AG09309 (cell line): ENCODE data around the gene PCDH9.

Source experiments
- DNase-seq: peaks from one replicate; pipeline ENCODE4 v3.0.0-alpha.2; 2010; ENCODE audit warnings: low read depth
- H3K4me3 ChIP-seq: 2 replicates; pipeline ENCODE4 v1.5.1; 2011; ENCODE audit warnings: mild to moderate bottlenecking, low read depth, low read length, moderate library complexity; ENCODE audit not compliant: control insufficient read depth
- TF ChIP-seq, protein P1 (sequence below): IDR thresholded peaks from 2 replicates; pipeline ENCODE4 v1.5.1; 2011; ENCODE audit warnings: mild to moderate bottlenecking, low read depth, low read length, inconsistent platforms; ENCODE audit not compliant: insufficient read depth, control insufficient read depth; ENCODE audit errors: missing control alignments

Gene PCDH9

DNA sequence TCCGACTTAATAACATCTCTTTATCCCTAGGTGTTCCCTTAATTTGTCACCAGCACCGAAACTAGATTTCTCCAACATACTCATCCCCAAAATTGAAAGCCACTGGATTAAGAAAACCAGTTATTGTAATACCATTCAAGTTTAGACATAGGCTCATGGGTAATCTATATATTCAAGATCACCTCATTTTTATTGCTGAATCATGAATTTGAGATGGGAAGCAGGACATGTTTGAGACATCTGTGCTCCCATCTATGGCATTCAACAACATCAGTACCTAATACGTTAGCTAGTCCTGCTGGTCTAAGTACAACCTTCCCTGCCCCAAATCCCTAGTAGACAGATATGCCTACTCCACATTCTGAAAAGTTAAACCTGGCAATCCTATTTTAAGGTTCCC, 820.6 kb downstream of the PCDH9 start:
- DNase-seq: no peak
- TF ChIP-seq, protein P1, sequence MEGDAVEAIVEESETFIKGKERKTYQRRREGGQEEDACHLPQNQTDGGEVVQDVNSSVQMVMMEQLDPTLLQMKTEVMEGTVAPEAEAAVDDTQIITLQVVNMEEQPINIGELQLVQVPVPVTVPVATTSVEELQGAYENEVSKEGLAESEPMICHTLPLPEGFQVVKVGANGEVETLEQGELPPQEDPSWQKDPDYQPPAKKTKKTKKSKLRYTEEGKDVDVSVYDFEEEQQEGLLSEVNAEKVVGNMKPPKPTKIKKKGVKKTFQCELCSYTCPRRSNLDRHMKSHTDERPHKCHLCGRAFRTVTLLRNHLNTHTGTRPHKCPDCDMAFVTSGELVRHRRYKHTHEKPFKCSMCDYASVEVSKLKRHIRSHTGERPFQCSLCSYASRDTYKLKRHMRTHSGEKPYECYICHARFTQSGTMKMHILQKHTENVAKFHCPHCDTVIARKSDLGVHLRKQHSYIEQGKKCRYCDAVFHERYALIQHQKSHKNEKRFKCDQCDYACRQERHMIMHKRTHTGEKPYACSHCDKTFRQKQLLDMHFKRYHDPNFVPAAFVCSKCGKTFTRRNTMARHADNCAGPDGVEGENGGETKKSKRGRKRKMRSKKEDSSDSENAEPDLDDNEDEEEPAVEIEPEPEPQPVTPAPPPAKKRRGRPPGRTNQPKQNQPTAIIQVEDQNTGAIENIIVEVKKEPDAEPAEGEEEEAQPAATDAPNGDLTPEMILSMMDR: no peak

DNA sequence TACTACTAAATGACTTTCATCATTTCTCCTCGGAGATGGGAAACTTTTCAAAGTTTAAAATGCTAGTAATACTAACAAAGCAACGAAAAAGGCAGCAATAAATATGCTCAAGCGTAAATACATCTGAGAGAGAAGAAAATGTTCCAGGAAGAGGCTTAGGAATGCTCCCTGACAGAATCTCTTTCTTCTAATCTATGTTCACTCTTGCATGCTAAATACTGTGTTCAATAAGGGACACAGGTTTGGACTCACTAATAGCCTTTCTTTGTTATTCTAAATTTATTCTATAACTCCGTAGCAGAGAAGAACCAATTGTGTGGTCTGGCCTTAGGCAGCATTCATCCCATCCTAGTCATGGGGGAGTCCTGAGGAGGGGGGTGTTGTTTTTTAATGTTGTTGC, 823.0 kb downstream of the PCDH9 start:
- no peak for DNase-seq
- H3K4me3 ChIP-seq: no peak overlapping the region
- TF ChIP-seq, protein P1: no peak

More for the DNA sequence above, 820.6 kb downstream of the PCDH9 start:
- no peak overlapping the region for H3K4me3 ChIP-seq

DNA sequence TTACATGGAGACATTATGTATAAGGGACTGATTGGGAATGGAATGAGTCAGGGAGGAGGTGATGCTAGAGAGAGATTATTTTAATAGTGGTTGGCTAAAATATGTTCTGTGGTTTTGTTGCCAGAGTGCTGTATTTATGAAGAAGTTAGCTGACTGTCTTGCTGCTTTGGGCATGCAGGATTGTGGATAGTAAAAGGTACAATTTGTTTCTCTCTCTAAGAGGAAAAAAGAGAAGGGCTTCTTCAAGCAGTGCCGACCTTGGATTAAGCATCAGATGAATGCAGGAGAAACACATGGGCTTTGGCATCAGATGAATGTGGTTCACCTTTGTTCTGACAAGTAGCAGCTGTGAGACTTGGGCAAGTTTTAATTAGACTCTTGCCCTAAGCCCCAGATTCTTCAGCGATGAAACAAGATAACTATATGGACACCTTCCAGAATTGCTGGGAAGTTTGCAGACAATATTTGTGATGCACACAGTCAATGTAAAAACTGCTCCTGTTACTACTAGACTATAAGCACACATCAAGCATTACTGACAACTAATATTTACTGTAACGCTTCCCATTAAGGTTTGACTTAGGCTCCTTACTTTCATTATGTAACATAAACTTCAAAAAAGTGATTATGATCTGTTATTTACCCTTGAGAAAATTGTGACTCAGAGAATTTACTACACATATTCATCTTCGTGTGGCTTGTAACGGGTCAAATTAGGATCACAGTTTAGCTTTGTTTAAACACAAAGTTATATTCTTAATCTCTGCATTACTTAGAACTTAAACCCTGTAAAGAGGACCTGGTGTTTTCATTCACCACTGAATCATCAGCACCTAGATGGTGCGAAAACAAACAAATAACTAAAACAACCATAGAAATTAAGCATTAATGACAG, 824.0 kb downstream of the PCDH9 start:
- peak; percentile 35 for DNase-seq
- no peak overlapping the region for H3K4me3 ChIP-seq
- TF ChIP-seq, protein P1: no peak

DNA sequence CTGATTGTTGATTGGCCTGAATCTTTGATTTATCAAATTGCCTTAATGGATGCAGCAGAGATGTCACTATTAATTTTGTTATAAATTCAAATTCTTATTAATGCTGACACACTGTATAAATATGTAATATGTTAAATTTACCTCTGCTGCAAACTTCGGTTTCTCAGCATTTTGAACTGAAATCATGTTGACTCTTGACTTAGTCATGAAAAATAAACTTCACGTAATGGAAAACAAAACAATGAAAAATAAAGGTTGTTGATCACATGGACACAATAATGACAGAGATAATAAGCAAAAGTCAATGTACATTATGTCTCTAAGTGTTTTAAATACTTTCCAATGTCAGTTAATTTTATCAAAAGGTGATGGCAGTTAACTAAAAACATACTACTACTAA, 827.6 kb downstream of the PCDH9 start:
- H3K4me3 ChIP-seq: no peak overlapping the region
- TF ChIP-seq, protein P1: no peak
- DNase-seq: no peak

DNA sequence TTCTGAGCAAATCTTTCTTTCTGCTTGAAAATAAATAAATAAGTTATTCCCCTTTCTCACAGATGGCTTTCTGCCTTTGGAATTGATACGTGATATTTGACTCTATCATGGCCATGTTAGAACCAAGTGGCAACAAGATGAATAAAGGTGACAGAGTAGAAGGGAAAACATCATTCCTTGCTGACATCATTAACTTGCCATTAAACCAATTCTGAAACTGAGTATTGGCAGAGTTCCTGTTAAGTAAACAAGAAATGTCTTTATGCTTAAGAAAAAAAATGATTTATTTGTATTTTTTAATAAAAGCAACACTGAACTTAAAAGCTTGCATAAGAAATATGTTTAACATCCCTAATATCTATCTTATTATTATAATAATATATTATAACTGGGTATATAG, 828.1 kb downstream of the PCDH9 start:
- TF ChIP-seq, protein P1: no peak
- H3K4me3 ChIP-seq: no peak overlapping the region
- no peak for DNase-seq

DNA sequence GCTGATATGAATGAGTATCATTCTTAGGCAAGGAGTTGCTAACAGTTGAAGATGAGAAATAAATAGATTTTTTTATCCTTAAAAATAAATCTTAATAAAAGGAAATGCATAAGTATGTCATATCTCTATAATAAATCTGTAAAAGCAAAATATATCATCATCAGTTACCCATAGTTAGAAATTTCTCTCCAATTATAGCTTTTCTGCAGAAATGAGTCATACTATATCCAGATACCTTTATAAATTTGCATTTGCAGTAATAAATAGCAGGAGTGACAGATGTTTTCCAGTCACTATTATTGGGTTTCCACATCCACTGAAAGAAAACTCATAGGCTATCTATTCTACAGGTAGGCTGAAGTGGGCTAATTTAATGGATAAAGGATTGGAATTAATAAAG, 829.8 kb downstream of the PCDH9 start:
- TF ChIP-seq, protein P1: no peak

More for the DNA sequence above, 829.8 kb downstream of the PCDH9 start:
- no peak overlapping the region for H3K4me3 ChIP-seq
- no peak for DNase-seq
